Mesendoderm (in vitro differentiated cells): ENCODE measurements around the gene PACSIN3.

Experiments
- DNase-seq: peaks from one replicate; pipeline ENCODE4 v3.0.0; 2013
- H2AK5ac ChIP-seq: 2 replicates; pipeline ENCODE4 v1.6.1; 2013; ENCODE audit warnings: low read length, inconsistent platforms
- H2BK120ac ChIP-seq: 2 replicates; pipeline ENCODE4 v1.6.1; 2013; ENCODE audit warnings: low read depth, mild to moderate bottlenecking, low read length, moderate library complexity, mixed read lengths
- H2BK15ac ChIP-seq: replicated peaks from 2 replicates; pipeline ENCODE4 v1.6.1; 2013; ENCODE audit warnings: low read depth, mild to moderate bottlenecking, moderate library complexity
- H2BK5ac ChIP-seq: 2 replicates; pipeline ENCODE4 v1.6.1; 2013; ENCODE audit warnings: low read length, inconsistent platforms
- H3K18ac ChIP-seq: 2 replicates; pipeline ENCODE4 v1.6.1; 2013; ENCODE audit warnings: mild to moderate bottlenecking, low read length, mixed read lengths
- H3K23ac ChIP-seq: one replicate; pipeline ENCODE4 v1.6.1; 2013; ENCODE audit warnings: low read length
- H3K27ac ChIP-seq: 2 replicates; pipeline ENCODE4 v1.5.1; 2013; ENCODE audit warnings: low read depth, mild to moderate bottlenecking, inconsistent platforms, low read length, moderate library complexity
- H3K27me3 ChIP-seq: 2 replicates; pipeline ENCODE4 v1.6.1; 2013; ENCODE audit warnings: low read length, control low read depth, mild to moderate bottlenecking, inconsistent platforms; ENCODE audit not compliant: insufficient read depth, poor library complexity
- H3K36me3 ChIP-seq: 2 replicates; pipeline ENCODE4 v1.6.1; 2013; ENCODE audit warnings: low read length, inconsistent platforms; ENCODE audit not compliant: control insufficient read depth, insufficient read depth
- H3K4ac ChIP-seq: one replicate; pipeline ENCODE4 v1.6.1; 2013; ENCODE audit warnings: low read depth, mild to moderate bottlenecking, low read length, moderate library complexity
- H3K4me1 ChIP-seq: 2 replicates; pipeline ENCODE4 v1.6.1; 2013; ENCODE audit warnings: low read depth, low read length, inconsistent platforms; ENCODE audit not compliant: control insufficient read depth
- H3K4me2 ChIP-seq: 2 replicates; pipeline ENCODE4 v1.6.1; 2013; ENCODE audit warnings: low read length
- H3K4me3 ChIP-seq: 2 replicates; pipeline ENCODE4 v1.5.1; 2013; ENCODE audit warnings: mild to moderate bottlenecking, low read length
- H3K56ac ChIP-seq: one replicate; pipeline ENCODE4 v1.6.1; 2013; ENCODE audit warnings: low read length
- H3K79me1 ChIP-seq: 2 replicates; pipeline ENCODE4 v1.6.1; 2013; ENCODE audit warnings: low read length, inconsistent platforms
- H3K79me2 ChIP-seq: 2 replicates; pipeline ENCODE4 v1.6.1; 2013; ENCODE audit warnings: mild to moderate bottlenecking, low read length; ENCODE audit not compliant: control insufficient read depth, insufficient read depth
- H3K9ac ChIP-seq: 2 replicates; pipeline ENCODE4 v1.6.1; 2013; ENCODE audit warnings: low read length, inconsistent platforms
- H4K5ac ChIP-seq: one replicate; pipeline ENCODE4 v1.6.1; 2013; ENCODE audit warnings: low read length
- H4K8ac ChIP-seq: one replicate; pipeline ENCODE4 v1.6.1; 2013; ENCODE audit warnings: low read depth, mild to moderate bottlenecking, control low read depth, low read length, moderate library complexity
- WGBS: extraction: QIAGEN DNeasy Blood & Tissue Kit; methylation state at CpG from one replicate; pipeline ENCODE4 v1.1.7; 2013; ENCODE audit warnings: low lambda C conversion rate, missing lambda C conversion rate; ENCODE audit not compliant: insufficient coverage; ENCODE audit errors: extremely low coverage; 5-methylcytosine and 5-hydroxymethylcytosine counted together

Gene PACSIN3

GRCh38 chr11:47186700-47187695, 764 bp upstream of the PACSIN3 start:
- Histone ChIP-seq H3K18ac (peak overlapping the region; percentile 51), H3K4me1 (peaks cover 3% of the 10 kb centered on the region), H3K79me2 (peaks cover 6% of the 10 kb centered on the region), H4K5ac (no peak overlapping the region), H3K4me3 (peak overlapping the region; percentile 44), H3K4me2 (peak overlapping the region; percentile 97), H3K4ac (peak overlapping the region; percentile 63), H3K27ac (peak overlapping the region; percentile 56), H2BK120ac (no peak overlapping the region), H4K8ac (no peak overlapping the region), H3K9ac (peak overlapping the region; percentile 79), H3K36me3 (no peaks in the 10 kb centered on the region), H2AK5ac (no peak overlapping the region), H3K79me1 (peaks cover 6% of the 10 kb centered on the region), H2BK15ac (no peak overlapping the region), H2BK5ac (no peak overlapping the region), H3K56ac (peak overlapping the region; percentile 91), H3K27me3 (peaks cover 3% of the 10 kb centered on the region), H3K23ac (no peak overlapping the region)
- peak; percentile 78 for DNase-seq
- WGBS = no CpG with 5 or more reads among the region's 63 CpGs

GRCh38 chr11:47185305-47186075, 744 bp downstream of the PACSIN3 start:
- H3K9ac ChIP-seq = peak overlapping the region; percentile 89
- peaks cover 3% of the 10 kb centered on the region for H3K4me1 ChIP-seq
- H3K4me2 ChIP-seq = peak overlapping the region; percentile 71
- H4K5ac ChIP-seq = no peak overlapping the region
- H3K79me2 ChIP-seq = peaks cover 6% of the 10 kb centered on the region
- H2BK5ac ChIP-seq = peak overlapping the region; percentile 59
- H2BK15ac ChIP-seq = no peak overlapping the region
- peak overlapping the region; percentile 60 for H3K18ac ChIP-seq
- H3K36me3 ChIP-seq = no peaks in the 10 kb centered on the region
- peaks cover 3% of the 10 kb centered on the region for H3K27me3 ChIP-seq
- H4K8ac ChIP-seq = peak overlapping the region; percentile 76
- H3K56ac ChIP-seq = peak overlapping the region; percentile 89
- H3K79me1 ChIP-seq = peaks cover 6% of the 10 kb centered on the region
- DNase-seq = peak; percentile 93
- H3K4ac ChIP-seq = peak overlapping the region; percentile 56
- peak overlapping the region; percentile 72 for H3K27ac ChIP-seq
- no CpG with 5 or more reads among the region's 50 CpGs for WGBS
- peak overlapping the region; percentile 50 for H3K4me3 ChIP-seq
- H2BK120ac ChIP-seq = no peak overlapping the region
- no peak overlapping the region for H2AK5ac ChIP-seq
- H3K23ac ChIP-seq = no peak overlapping the region

GRCh38 chr11:47184711-47185304, 1.4 kb downstream of the PACSIN3 start:
- no peak overlapping the region for H2BK15ac ChIP-seq
- H3K79me1 ChIP-seq = peaks cover 6% of the 10 kb centered on the region
- peak overlapping the region; percentile 74 for H2BK5ac ChIP-seq
- WGBS = no CpG with 5 or more reads among the region's 13 CpGs
- H3K23ac ChIP-seq = peak overlapping the region; percentile 98
- peak overlapping the region; percentile 89 for H3K9ac ChIP-seq
- H3K4me2 ChIP-seq = peak overlapping the region; percentile 71
- H3K27me3 ChIP-seq = peaks cover 3% of the 10 kb centered on the region
- H4K8ac ChIP-seq = no peak overlapping the region
- peak overlapping the region; percentile 45 for H3K4me3 ChIP-seq
- peak overlapping the region; percentile 60 for H3K18ac ChIP-seq
- H2BK120ac ChIP-seq = no peak overlapping the region
- H3K4ac ChIP-seq = peak overlapping the region; percentile 28
- peaks cover 3% of the 10 kb centered on the region for H3K4me1 ChIP-seq
- no peaks in the 10 kb centered on the region for H3K36me3 ChIP-seq
- peak overlapping the region; percentile 72 for H3K27ac ChIP-seq
- no peak for DNase-seq
- H4K5ac ChIP-seq = no peak overlapping the region
- H2AK5ac ChIP-seq = peak overlapping the region; percentile 80
- peak overlapping the region; percentile 89 for H3K56ac ChIP-seq
- H3K79me2 ChIP-seq = peaks cover 6% of the 10 kb centered on the region

- Histone ChIP-seq H2BK15ac (no peak overlapping the region), H3K79me1 (peaks cover 6% of the 10 kb centered on the region), H3K4me1 (peaks cover 3% of the 10 kb centered on the region), H3K4ac (no peak overlapping the region), H3K9ac (no peak overlapping the region), H2BK5ac (no peak overlapping the region), H3K56ac (peak overlapping the region; percentile 36), H3K36me3 (peaks cover 4% of the 10 kb centered on the region), H3K79me2 (peaks cover 6% of the 10 kb centered on the region), H2AK5ac (no peak overlapping the region), H4K5ac (no peak overlapping the region), H3K27me3 (peaks cover 3% of the 10 kb centered on the region), H3K4me2 (no peak overlapping the region), H3K23ac (no peak overlapping the region), H3K4me3 (no peak overlapping the region), H4K8ac (no peak overlapping the region), H3K18ac (no peak overlapping the region), H2BK120ac (no peak overlapping the region), H3K27ac (no peak overlapping the region)
- WGBS = no CpG with 5 or more reads among the region's 7 CpGs
- no peak for DNase-seq
These were observed 2.3 kb downstream of the PACSIN3 start for GRCh38 chr11:47183969-47184368.

- no peak overlapping the region for H3K18ac ChIP-seq
- no peak overlapping the region for H3K4me3 ChIP-seq
- peaks cover 6% of the 10 kb centered on the region for H3K79me1 ChIP-seq
- H2BK15ac ChIP-seq = no peak overlapping the region
- peaks cover 3% of the 10 kb centered on the region for H3K27me3 ChIP-seq
- no peak for DNase-seq
- H3K56ac ChIP-seq = no peak overlapping the region
- H2AK5ac ChIP-seq = no peak overlapping the region
- no CpG with 5 or more reads among the region's 25 CpGs for WGBS
- H3K36me3 ChIP-seq = peaks cover 5% of the 10 kb centered on the region
- H3K4me2 ChIP-seq = no peak overlapping the region
- no peak overlapping the region for H2BK5ac ChIP-seq
- no peak overlapping the region for H3K27ac ChIP-seq
- H3K79me2 ChIP-seq = peaks cover 6% of the 10 kb centered on the region
- H3K4me1 ChIP-seq = peaks cover 3% of the 10 kb centered on the region
- no peak overlapping the region for H3K4ac ChIP-seq
- H3K9ac ChIP-seq = no peak overlapping the region
- H2BK120ac ChIP-seq = no peak overlapping the region
- no peak overlapping the region for H4K5ac ChIP-seq
- H3K23ac ChIP-seq = no peak overlapping the region
- no peak overlapping the region for H4K8ac ChIP-seq
These were observed 3.0 kb downstream of the PACSIN3 start for GRCh38 chr11:47183031-47183856.
